Measurements from ENCODE around the gene SHB.
A peak's percentile ranks its signal among the peaks of the same experiment; 100 is the strongest.

SHB gene

GRCh38 chr9:38063363-38063707, 5.7 kb downstream of the SHB start:
- Histone ChIP-seq H2BK15ac (replicated peaks; ENCODE audit: low read depth) (no peak overlapping the region), H3K4me3 (ENCODE audit: low read length) (no peak overlapping the region), H2BK120ac (ENCODE audit: low read depth, low read length) (no peak overlapping the region), H2AK5ac (ENCODE audit: low read length) (no peak overlapping the region), H2BK5ac (ENCODE audit: low read length) (no peak overlapping the region), H3K27ac (ENCODE audit: low read depth, low read length) (no peak overlapping the region), H3K4me2 (ENCODE audit: low read length) (no peak overlapping the region), H4K5ac (ENCODE audit: low read length) (no peak overlapping the region), H3K79me2 (ENCODE audit: control insufficient read depth, insufficient read depth, low read length) (peaks cover 98% of the 10 kb centered on the region), H3K18ac (ENCODE audit: low read length) (no peak overlapping the region), H3K9ac (ENCODE audit: low read length) (peak overlapping the region; percentile 0), H3K4me1 (ENCODE audit: control insufficient read depth, low read depth, low read length) (peaks cover 22% of the 10 kb centered on the region), H3K27me3 (ENCODE audit: insufficient read depth, low read length, poor library complexity) (no peaks in the 10 kb centered on the region), H3K4ac (ENCODE audit: low read depth, low read length) (no peak overlapping the region), H3K79me1 (ENCODE audit: low read length) (peaks cover 23% of the 10 kb centered on the region), H3K36me3 (ENCODE audit: control insufficient read depth, insufficient read depth, low read length) (no peaks in the 10 kb centered on the region), H3K56ac (ENCODE audit: low read length) (peak overlapping the region; percentile 57), H4K8ac (ENCODE audit: low read depth, low read length) (no peak overlapping the region), H3K23ac (ENCODE audit: low read length) (no peak overlapping the region)
- no peak for DNase-seq
- no CpG with 5 or more reads among the region's 2 CpGs for WGBS (ENCODE audit: extremely low coverage, insufficient coverage, low lambda C conversion rate)

GRCh38 chr9:38062498-38063362, 6.3 kb downstream of the SHB start:
- Histone ChIP-seq H4K8ac (ENCODE audit: low read depth, low read length) (no peak overlapping the region), H3K27me3 (ENCODE audit: insufficient read depth, low read length, poor library complexity) (no peaks in the 10 kb centered on the region), H3K79me1 (ENCODE audit: low read length) (peaks cover 28% of the 10 kb centered on the region), H2BK120ac (ENCODE audit: low read depth, low read length) (no peak overlapping the region), H4K5ac (ENCODE audit: low read length) (no peak overlapping the region), H3K4ac (ENCODE audit: low read depth, low read length) (no peak overlapping the region), H2AK5ac (ENCODE audit: low read length) (no peak overlapping the region), H3K27ac (ENCODE audit: low read depth, low read length) (no peak overlapping the region), H3K4me2 (ENCODE audit: low read length) (no peak overlapping the region), H2BK5ac (ENCODE audit: low read length) (no peak overlapping the region), H3K56ac (ENCODE audit: low read length) (no peak overlapping the region), H3K18ac (ENCODE audit: low read length) (no peak overlapping the region), H3K79me2 (ENCODE audit: control insufficient read depth, insufficient read depth, low read length) (peaks cover 98% of the 10 kb centered on the region), H3K9ac (ENCODE audit: low read length) (no peak overlapping the region), H2BK15ac (replicated peaks; ENCODE audit: low read depth) (no peak overlapping the region), H3K4me3 (ENCODE audit: low read length) (no peak overlapping the region), H3K36me3 (ENCODE audit: control insufficient read depth, insufficient read depth, low read length) (no peaks in the 10 kb centered on the region), H3K23ac (ENCODE audit: low read length) (no peak overlapping the region), H3K4me1 (ENCODE audit: control insufficient read depth, low read depth, low read length) (peaks cover 26% of the 10 kb centered on the region)
- DNase-seq, result no peak
- WGBS (ENCODE audit: extremely low coverage, insufficient coverage, low lambda C conversion rate), result no CpG with 5 or more reads among the region's 12 CpGs

- Histone ChIP-seq H2BK5ac (ENCODE audit: low read length) (no peak overlapping the region), H4K8ac (ENCODE audit: low read depth, low read length) (no peak overlapping the region), H3K4me2 (ENCODE audit: low read length) (no peak overlapping the region), H3K4ac (ENCODE audit: low read depth, low read length) (no peak overlapping the region), H3K79me1 (ENCODE audit: low read length) (peaks cover 33% of the 10 kb centered on the region), H3K79me2 (ENCODE audit: control insufficient read depth, insufficient read depth, low read length) (peaks cover 96% of the 10 kb centered on the region), H2BK120ac (ENCODE audit: low read depth, low read length) (no peak overlapping the region), H2AK5ac (ENCODE audit: low read length) (no peak overlapping the region), H3K9ac (ENCODE audit: low read length) (no peak overlapping the region), H3K27ac (ENCODE audit: low read depth, low read length) (no peak overlapping the region), H3K18ac (ENCODE audit: low read length) (no peak overlapping the region), H3K56ac (ENCODE audit: low read length) (no peak overlapping the region), H3K4me3 (ENCODE audit: low read length) (no peak overlapping the region), H3K36me3 (ENCODE audit: control insufficient read depth, insufficient read depth, low read length) (no peaks in the 10 kb centered on the region), H3K4me1 (ENCODE audit: control insufficient read depth, low read depth, low read length) (peaks cover 30% of the 10 kb centered on the region), H2BK15ac (replicated peaks; ENCODE audit: low read depth) (no peak overlapping the region), H4K5ac (ENCODE audit: low read length) (no peak overlapping the region), H3K23ac (ENCODE audit: low read length) (no peak overlapping the region), H3K27me3 (ENCODE audit: insufficient read depth, low read length, poor library complexity) (no peaks in the 10 kb centered on the region)
- no CpG with 5 or more reads among the region's 3 CpGs for WGBS (ENCODE audit: extremely low coverage, insufficient coverage, low lambda C conversion rate)
- DNase-seq, result no peak
Measured at GRCh38 chr9:38062106-38062497, 6.9 kb downstream of the SHB start.

- Histone ChIP-seq H2BK5ac (ENCODE audit: low read length) (no peak overlapping the region), H3K56ac (ENCODE audit: low read length) (no peak overlapping the region), H3K23ac (ENCODE audit: low read length) (no peak overlapping the region), H4K5ac (ENCODE audit: low read length) (no peak overlapping the region), H3K4ac (ENCODE audit: low read depth, low read length) (no peak overlapping the region), H2BK120ac (ENCODE audit: low read depth, low read length) (no peak overlapping the region), H3K27ac (ENCODE audit: low read depth, low read length) (no peak overlapping the region), H3K36me3 (ENCODE audit: control insufficient read depth, insufficient read depth, low read length) (no peaks in the 10 kb centered on the region), H3K4me3 (ENCODE audit: low read length) (no peak overlapping the region), H2AK5ac (ENCODE audit: low read length) (no peak overlapping the region), H3K4me2 (ENCODE audit: low read length) (no peak overlapping the region), H2BK15ac (replicated peaks; ENCODE audit: low read depth) (no peak overlapping the region), H3K27me3 (ENCODE audit: insufficient read depth, low read length, poor library complexity) (no peaks in the 10 kb centered on the region), H4K8ac (ENCODE audit: low read depth, low read length) (no peak overlapping the region), H3K9ac (ENCODE audit: low read length) (no peak overlapping the region), H3K79me2 (ENCODE audit: control insufficient read depth, insufficient read depth, low read length) (peaks cover 96% of the 10 kb centered on the region), H3K79me1 (ENCODE audit: low read length) (peaks cover 33% of the 10 kb centered on the region), H3K4me1 (ENCODE audit: control insufficient read depth, low read depth, low read length) (peaks cover 30% of the 10 kb centered on the region), H3K18ac (ENCODE audit: low read length) (no peak overlapping the region)
- WGBS (ENCODE audit: extremely low coverage, insufficient coverage, low lambda C conversion rate), result no CpG with 5 or more reads among the region's 6 CpGs
- no peak for DNase-seq
Measured at GRCh38 chr9:38061326-38061977, 7.6 kb downstream of the SHB start.

- no CpG with 5 or more reads among the region's 3 CpGs for WGBS (ENCODE audit: extremely low coverage, insufficient coverage, low lambda C conversion rate)
- no peak overlapping the region for H3K23ac ChIP-seq (ENCODE audit: low read length)
- H3K4me1 ChIP-seq (ENCODE audit: control insufficient read depth, low read depth, low read length), result peaks cover 26% of the 10 kb centered on the region
- H2BK5ac ChIP-seq (ENCODE audit: low read length), result no peak overlapping the region
- H2AK5ac ChIP-seq (ENCODE audit: low read length), result no peak overlapping the region
- H4K5ac ChIP-seq (ENCODE audit: low read length), result no peak overlapping the region
- no peak overlapping the region for H3K9ac ChIP-seq (ENCODE audit: low read length)
- H3K79me1 ChIP-seq (ENCODE audit: low read length), result peaks cover 36% of the 10 kb centered on the region
- DNase-seq, result no peak
- H3K27me3 ChIP-seq (ENCODE audit: insufficient read depth, low read length, poor library complexity), result no peaks in the 10 kb centered on the region
- no peak overlapping the region for H3K56ac ChIP-seq (ENCODE audit: low read length)
- H3K27ac ChIP-seq (ENCODE audit: low read depth, low read length), result no peak overlapping the region
- no peak overlapping the region for H4K8ac ChIP-seq (ENCODE audit: low read depth, low read length)
- H3K4ac ChIP-seq (ENCODE audit: low read depth, low read length), result no peak overlapping the region
- H3K18ac ChIP-seq (ENCODE audit: low read length), result no peak overlapping the region
- H3K4me3 ChIP-seq (ENCODE audit: low read length), result no peak overlapping the region
- no peak overlapping the region for H2BK120ac ChIP-seq (ENCODE audit: low read depth, low read length)
- H2BK15ac ChIP-seq (replicated peaks; ENCODE audit: low read depth), result no peak overlapping the region
- no peaks in the 10 kb centered on the region for H3K36me3 ChIP-seq (ENCODE audit: control insufficient read depth, insufficient read depth, low read length)
- peaks cover 96% of the 10 kb centered on the region for H3K79me2 ChIP-seq (ENCODE audit: control insufficient read depth, insufficient read depth, low read length)
- no peak overlapping the region for H3K4me2 ChIP-seq (ENCODE audit: low read length)
Measured at GRCh38 chr9:38060681-38061080, 8.3 kb downstream of the SHB start.

All from mesendoderm (in vitro differentiated cells).